Kidney (tissue), 14 donors: Measurements from ENCODE around the gene TIAM2. TPM values are rescaled to one million over a fixed set of nuclear protein-coding genes. Genes with fewer than 3 reads are reported as not detected.
A peak's percentile ranks its signal among the peaks of the same experiment; 100 is the strongest.

Experiments
- DNase-seq, 5 donors: peaks; one replicate each; pipeline ENCODE4 v3.0.0-alpha.2; 2013 to 2020
- FAIRE-seq: peaks from 2 replicates; lab custom pipeline; 2012; peaks lifted over from hg19 to GRCh38; lab: Jason Lieb, UNC
- H3K27ac ChIP-seq, 2 donors: one replicate each; pipeline ENCODE4 v1.7.0; 2013; ENCODE audit warnings: low read depth in 2 of 2, low read length in 2 of 2, inconsistent platforms in 1 of 2
- H3K27me3 ChIP-seq: one replicate; pipeline ENCODE4 v1.7.1; 2013; ENCODE audit warnings: low read length, inconsistent platforms; ENCODE audit not compliant: control insufficient read depth, insufficient read depth
- H3K36me3 ChIP-seq, 3 donors: one replicate each; pipeline versions ENCODE4 v1.7.0 to v1.7.1; 2013; ENCODE audit warnings: low read length in 3 of 3, control low read depth in 1 of 3, inconsistent platforms in 1 of 3; ENCODE audit not compliant: insufficient read depth in 3 of 3, control insufficient read depth in 2 of 3
- H3K4me1 ChIP-seq, 3 donors: one replicate each; pipeline versions ENCODE4 v1.7.0 to v1.7.1; 2013; ENCODE audit warnings: low read length in 3 of 3, inconsistent platforms in 1 of 3, low read depth in 1 of 3; ENCODE audit not compliant: control insufficient read depth in 2 of 3, insufficient read depth in 2 of 3
- H3K4me3 ChIP-seq, 3 donors: one replicate each; pipeline versions ENCODE4 v1.7.0 to v1.8.1; 2013; ENCODE audit warnings: low read length in 3 of 3, control low read depth in 1 of 3, inconsistent platforms in 1 of 3
- H3K9ac ChIP-seq, 3 donors: one replicate each; pipeline versions ENCODE4 v1.7.0 to v1.7.1; 2013; ENCODE audit warnings: low read length in 3 of 3, control low read depth in 1 of 3, inconsistent platforms in 1 of 3
- H3K9me3 ChIP-seq, 3 donors: one replicate each; pipeline versions ENCODE4 v1.7.0 to v1.7.1; 2013; ENCODE audit warnings: low read length in 3 of 3, control low read depth in 1 of 3, inconsistent platforms in 1 of 3; ENCODE audit not compliant: control insufficient read depth in 2 of 3, insufficient read depth in 1 of 3
- CTCF ChIP-seq: IDR thresholded peaks from 3 replicates; pipeline ENCODE4 v1.5.1; 2012; ENCODE audit warnings: mild to moderate bottlenecking, moderate library complexity, borderline replicate concordance; ENCODE audit not compliant: insufficient read depth; ENCODE audit errors: extremely low read depth
- intact Hi-C: fragments of 100-400 bp; cut with DNase I; formaldehyde crosslinking; loops from one replicate; pipeline ENCODE4 v1.11.1; 2022
- polyA plus RNA-seq: library from polyadenylated mRNA; stranded (reverse); fragments of 350-450 nt; fragmentation: Illumina TruSeq; extraction: RNeasy Lipid Tissue Mini Kit (QIAGEN cat#74804); gene quantifications from one replicate; pipeline ENCODE4 v1.2.3, GENCODE V29; 2014; ENCODE audit warnings: low read depth, low replicate concordance; ENCODE audit not compliant: insufficient read depth
- total RNA-seq: library from RNA; stranded (reverse); fragmentation: NEBNext Ultra II Directional; extraction: Animal tissue kit (Norgen Biotek cat#: 25700); gene quantifications from one replicate; pipeline ENCODE4 v1.2.1, GENCODE V29; 2021
- donor health status: control.
- donor health status: control.
- donor health status: control.
- donor health status: control.
- donor health status: control.
- donor health status: DM: yes; HTN: yes; CAD: no.
- donor health status: Normal renal cell carcinoma (clear cell type).

Gene TIAM2
- total and polyA plus RNA-seq, 2 donors from 2014 or later = 6.8 to 7.6 TPM

DNA sequence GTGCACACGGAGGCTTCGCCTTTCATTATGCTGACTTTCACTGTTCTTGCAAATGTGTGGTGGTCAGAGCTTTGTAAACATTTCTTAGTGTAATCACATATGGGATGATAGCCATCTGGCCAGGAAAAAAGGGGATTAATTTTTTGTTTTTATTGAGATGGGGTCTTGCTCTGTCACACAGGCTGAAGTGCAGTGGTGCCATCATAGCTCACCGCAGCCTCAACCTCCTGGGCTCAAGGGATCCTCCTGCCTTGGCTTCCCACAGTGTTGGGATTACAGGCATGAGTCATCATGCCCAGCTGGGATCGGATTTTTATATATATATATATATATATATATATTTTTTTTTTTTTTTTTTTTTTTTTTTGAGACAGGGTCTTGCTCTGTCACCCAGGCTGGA, 11.0 kb upstream of the TIAM2 start:
- H3K4me1 ChIP-seq = no peaks in the 10 kb centered on the region
- no peaks in the 10 kb centered on the region for H3K27me3 ChIP-seq
- H3K36me3 ChIP-seq = no peaks in the 10 kb centered on the region
- no peak overlapping the region for H3K9ac ChIP-seq
- no peak overlapping the region for H3K27ac ChIP-seq
- DNase-seq (peak in 1 of 5 donors; percentile 54), FAIRE-seq (no peak)
- TF ChIP-seq CTCF = no peak
- H3K9me3 ChIP-seq = no peaks in the 10 kb centered on the region
- H3K4me3 ChIP-seq = no peak overlapping the region
- intact Hi-C loops = no loop called here

- H3K9ac ChIP-seq = no peak overlapping the region
- intact Hi-C loops = no loop called here
- TF ChIP-seq CTCF = no peak
- no peak overlapping the region for H3K4me3 ChIP-seq
- H3K27me3 ChIP-seq = no peaks in the 10 kb centered on the region
- FAIRE-seq (no peak), DNase-seq (no peak)
- no peaks in the 10 kb centered on the region for H3K36me3 ChIP-seq
- no peaks in the 10 kb centered on the region for H3K9me3 ChIP-seq
- no peak overlapping the region for H3K27ac ChIP-seq
- no peaks in the 10 kb centered on the region for H3K4me1 ChIP-seq
These were observed 8.3 kb upstream of the TIAM2 start for GRCh38 chr6:154986787-154987235.

DNA sequence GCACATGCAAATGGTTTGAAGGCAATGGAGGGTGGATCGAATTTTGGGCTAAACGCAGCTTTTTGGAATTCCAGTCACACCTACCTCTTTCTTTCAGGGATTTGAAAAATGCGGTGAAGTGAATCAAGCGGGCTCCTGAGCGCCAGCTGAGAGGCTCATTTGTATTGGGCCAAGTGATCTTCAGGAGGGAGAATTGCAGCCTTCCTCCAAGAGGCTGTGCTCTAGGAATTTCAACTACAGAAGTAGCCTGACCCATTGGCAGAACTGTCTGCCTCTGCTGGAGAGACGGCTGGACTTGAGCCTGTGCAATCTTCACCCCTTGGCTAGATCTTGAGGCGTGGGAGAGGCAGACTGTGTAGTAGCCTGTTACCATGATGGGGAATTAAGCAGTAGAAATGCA, 5.7 kb upstream of the TIAM2 start:
- intact Hi-C loops = no loop called here
- H3K27ac ChIP-seq = no peak overlapping the region
- FAIRE-seq (no peak), DNase-seq (no peak)
- H3K9ac ChIP-seq = no peak overlapping the region
- H3K4me1 ChIP-seq = no peaks in the 10 kb centered on the region
- no peaks in the 10 kb centered on the region for H3K27me3 ChIP-seq
- no peaks in the 10 kb centered on the region for H3K9me3 ChIP-seq
- no peaks in the 10 kb centered on the region for H3K36me3 ChIP-seq
- no peak overlapping the region for H3K4me3 ChIP-seq
- TF ChIP-seq CTCF = no peak

DNA sequence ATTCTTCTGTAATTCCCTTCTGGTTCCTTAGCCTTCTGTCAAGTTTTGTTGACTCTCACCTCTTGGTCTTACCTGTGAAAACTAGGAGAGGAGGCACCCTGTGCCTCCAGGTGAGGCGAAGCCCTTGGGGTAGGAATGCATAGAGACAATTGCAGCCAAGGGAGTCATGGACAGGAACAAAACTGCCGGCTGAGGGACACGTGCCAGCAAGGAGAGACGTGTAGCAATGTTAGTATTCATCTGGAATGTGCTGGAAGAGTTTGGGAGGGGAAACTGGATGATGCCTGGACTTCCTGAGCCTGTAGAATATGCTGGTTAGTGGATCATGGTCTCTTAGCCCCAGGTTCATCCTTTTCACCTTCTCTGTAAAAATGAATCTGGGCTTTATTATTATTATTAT, 3.9 kb upstream of the TIAM2 start:
- no peak for TF ChIP-seq CTCF
- H3K9ac ChIP-seq = no peak overlapping the region
- no peak overlapping the region for H3K4me3 ChIP-seq
- FAIRE-seq (no peak), DNase-seq (no peak)
- no peaks in the 10 kb centered on the region for H3K36me3 ChIP-seq
- H3K9me3 ChIP-seq = no peaks in the 10 kb centered on the region
- H3K4me1 ChIP-seq = no peaks in the 10 kb centered on the region
- H3K27me3 ChIP-seq = no peaks in the 10 kb centered on the region
- intact Hi-C loops = no loop called here
- no peak overlapping the region for H3K27ac ChIP-seq
